Fibroblast of villous mesenchyme (primary cell): ENCODE results near the gene RASGRF2. TPM values are rescaled to one million over a fixed set of nuclear protein-coding genes. Genes with fewer than 3 reads are reported as not detected.
A peak's percentile ranks its signal among the peaks of the same experiment; 100 is the strongest.

Source experiments
- DNase-seq: peaks from one replicate; pipeline ENCODE4 v3.0.0-alpha.2; 2010; ENCODE audit warnings: low read depth
- H3K4me3 ChIP-seq: 2 replicates; pipeline ENCODE4 v1.5.1; 2011; ENCODE audit warnings: low read depth, mild to moderate bottlenecking, low read length
- total RNA-seq: library from RNA; depleted of rRNA; stranded (reverse); fragments of >200 nt; gene quantifications from 2 replicates; pipeline ENCODE4 v1.2.3, GENCODE V29; 2012
- TF ChIP-seq, protein P1 (sequence below): IDR thresholded peaks from 2 replicates; pipeline ENCODE4 v1.5.1; 2012; ENCODE audit warnings: low read depth, mild to moderate bottlenecking, low read length; ENCODE audit not compliant: insufficient read depth

The RASGRF2 gene
- total RNA-seq, 1 donor, result 3.9 TPM

DNA sequence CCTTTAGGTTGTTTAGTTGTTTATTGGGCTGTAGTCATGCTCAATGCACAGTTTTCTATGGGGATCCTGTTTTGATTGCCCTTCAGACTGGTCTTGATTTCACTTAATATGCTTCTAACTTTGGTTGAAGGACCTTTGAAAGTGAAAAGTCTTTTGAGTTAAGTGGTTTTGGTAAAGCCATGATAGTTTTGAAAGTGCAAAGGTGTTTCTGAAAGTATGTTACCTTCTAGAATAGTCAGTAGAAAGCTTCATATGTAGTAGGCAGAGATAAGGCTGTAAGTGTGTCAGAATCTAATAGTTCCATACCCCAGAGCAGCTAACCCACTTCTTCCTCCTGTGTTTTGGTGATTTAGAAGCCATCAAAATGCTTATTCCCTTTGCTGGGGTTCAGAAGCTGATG, 46.1 kb downstream of the RASGRF2 start:
- TF ChIP-seq, protein P1, sequence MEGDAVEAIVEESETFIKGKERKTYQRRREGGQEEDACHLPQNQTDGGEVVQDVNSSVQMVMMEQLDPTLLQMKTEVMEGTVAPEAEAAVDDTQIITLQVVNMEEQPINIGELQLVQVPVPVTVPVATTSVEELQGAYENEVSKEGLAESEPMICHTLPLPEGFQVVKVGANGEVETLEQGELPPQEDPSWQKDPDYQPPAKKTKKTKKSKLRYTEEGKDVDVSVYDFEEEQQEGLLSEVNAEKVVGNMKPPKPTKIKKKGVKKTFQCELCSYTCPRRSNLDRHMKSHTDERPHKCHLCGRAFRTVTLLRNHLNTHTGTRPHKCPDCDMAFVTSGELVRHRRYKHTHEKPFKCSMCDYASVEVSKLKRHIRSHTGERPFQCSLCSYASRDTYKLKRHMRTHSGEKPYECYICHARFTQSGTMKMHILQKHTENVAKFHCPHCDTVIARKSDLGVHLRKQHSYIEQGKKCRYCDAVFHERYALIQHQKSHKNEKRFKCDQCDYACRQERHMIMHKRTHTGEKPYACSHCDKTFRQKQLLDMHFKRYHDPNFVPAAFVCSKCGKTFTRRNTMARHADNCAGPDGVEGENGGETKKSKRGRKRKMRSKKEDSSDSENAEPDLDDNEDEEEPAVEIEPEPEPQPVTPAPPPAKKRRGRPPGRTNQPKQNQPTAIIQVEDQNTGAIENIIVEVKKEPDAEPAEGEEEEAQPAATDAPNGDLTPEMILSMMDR, result no peak

DNA sequence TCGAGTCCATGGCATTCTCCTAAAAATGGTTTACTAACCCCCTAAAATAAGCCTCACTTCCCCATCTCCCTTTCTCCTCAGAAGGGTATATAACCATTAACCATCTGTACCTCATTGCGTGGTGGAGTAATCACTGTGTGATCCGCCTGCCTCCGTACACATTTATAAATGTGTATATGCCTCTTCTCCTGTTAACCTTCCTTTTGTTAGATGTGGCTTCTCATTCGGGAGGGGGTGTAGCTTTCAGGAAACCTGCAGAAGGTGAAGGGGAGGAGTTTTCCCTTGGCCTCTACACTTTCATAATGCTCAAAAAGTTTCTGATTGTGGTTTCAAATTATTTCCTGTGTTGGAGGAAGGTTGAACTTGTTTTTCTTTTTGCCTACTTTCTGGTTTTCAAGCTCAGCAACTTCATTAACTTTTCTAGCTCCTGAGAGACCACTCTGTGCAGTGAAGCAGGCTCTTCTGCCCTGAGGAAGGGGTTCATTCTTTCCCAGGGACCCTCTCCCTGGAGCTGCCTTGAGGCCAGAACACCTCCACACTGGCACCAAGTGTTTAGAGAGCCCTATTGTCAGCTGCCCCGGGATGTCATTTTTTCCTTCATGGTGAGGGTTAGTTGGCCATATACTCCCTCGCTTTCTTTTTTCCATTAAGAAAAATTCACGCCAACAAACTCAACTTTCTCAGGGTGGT, 46.9 kb downstream of the RASGRF2 start:
- TF ChIP-seq, protein P1, result no peak
- H3K4me3 ChIP-seq, result no peak overlapping the region
- no peak for DNase-seq

More for the DNA sequence above, 46.1 kb downstream of the RASGRF2 start:
- no peak for DNase-seq
- H3K4me3 ChIP-seq, result no peak overlapping the region

DNA sequence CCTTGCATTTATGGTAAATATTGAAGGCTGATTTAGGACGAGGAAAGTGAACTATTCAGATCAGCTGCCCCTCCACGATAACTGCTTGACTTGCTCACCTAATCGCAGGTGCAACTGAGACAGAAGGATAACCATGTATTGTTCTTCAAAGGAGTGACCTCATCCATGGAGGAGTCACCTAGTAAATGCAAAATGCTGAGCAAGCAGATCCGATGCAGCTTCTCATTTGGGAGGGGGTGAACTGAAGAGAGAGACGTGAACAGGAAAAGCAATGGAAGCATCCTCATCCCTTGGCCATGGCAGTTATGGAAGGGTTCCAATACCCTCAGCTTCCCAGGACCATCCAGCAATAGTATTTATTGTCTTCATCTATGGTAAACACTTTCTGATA, 47.5 kb downstream of the RASGRF2 start:
- H3K4me3 ChIP-seq, result no peak overlapping the region
- DNase-seq, result no peak
- TF ChIP-seq, protein P1, result no peak

DNA sequence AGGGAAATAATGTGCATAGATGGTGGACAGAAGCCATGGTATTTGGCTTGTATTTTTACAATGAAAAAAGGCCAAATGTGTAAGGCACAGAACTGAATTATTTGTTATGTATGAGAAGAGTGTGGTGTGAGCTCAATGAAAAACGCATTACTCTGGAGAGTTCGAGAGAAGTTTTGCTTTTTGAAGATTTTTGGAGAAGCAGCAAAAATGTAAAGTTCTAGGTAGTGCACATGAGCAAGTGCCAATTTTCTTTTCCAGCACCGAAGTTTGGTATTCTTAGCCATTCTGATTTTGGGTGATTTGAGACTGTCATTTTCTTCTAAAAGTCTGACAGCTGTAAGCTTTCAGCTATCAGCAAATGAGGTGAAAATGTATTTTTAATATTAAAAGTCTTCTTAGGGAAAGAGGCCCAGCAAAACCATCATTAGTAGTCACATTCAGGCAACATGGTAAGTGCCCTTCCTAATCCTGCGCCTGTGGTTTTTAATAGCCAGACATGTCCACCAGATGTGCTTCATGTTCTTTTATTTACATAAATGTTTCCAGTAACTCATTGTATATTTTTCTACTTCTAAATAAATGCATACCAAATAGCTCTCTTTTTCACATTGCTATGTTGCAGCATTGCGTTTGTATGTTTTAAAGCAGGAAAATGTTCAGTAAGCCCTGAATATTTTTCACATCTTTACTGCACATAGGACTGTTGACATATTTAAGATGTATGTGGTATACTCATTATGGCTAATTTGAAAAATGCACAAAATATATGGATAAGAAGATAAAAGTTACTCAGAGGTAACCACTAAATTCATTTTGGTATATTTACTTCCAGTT, 50.4 kb downstream of the RASGRF2 start:
- H3K4me3 ChIP-seq, result no peak overlapping the region
- peak; percentile 50 for DNase-seq
- TF ChIP-seq, protein P1, result no peak

DNA sequence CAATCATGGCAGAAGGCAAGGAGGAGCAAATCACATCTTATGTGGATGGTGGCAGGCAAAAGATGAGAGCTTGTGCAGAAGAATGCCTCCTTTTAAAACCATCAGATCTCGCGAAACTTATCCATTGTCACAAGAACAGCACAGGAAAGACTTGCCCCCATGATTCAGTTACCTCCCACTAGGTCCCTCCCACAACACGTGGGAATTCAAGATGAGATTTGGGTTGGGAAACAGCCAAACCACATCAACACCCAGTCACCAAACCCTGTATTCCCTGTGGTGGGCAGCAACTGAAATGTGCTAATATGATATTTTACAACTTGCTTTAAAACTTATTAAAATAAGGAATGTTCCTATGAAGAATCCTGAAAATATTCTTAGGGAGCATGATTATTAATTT, 54.2 kb downstream of the RASGRF2 start:
- no peak overlapping the region for H3K4me3 ChIP-seq
- no peak for DNase-seq
- TF ChIP-seq, protein P1, result no peak

DNA sequence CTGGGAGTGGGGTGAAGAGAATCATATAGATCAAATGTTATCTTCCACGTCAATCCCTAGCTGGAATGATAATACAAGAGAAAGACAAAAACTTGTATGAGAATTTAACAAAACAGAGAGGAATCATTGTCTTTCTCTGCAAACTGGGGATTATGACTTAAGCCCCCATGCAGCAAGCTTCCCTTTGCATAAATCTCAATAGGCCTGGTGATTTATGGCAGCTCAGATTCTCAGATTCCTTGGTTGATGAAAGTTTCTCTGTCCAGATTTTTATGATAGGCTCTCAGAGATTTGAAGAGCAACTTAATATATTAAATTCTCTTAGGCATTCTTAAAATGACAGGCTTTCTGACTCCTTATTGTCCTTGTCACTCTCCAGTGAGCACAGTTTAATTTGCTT, 56.0 kb downstream of the RASGRF2 start:
- no peak for DNase-seq
- no peak overlapping the region for H3K4me3 ChIP-seq
- TF ChIP-seq, protein P1, result no peak
